SK-N-MC (cell line): ENCODE measurements around the gene ANTXRL.
"Not testable (repeated sequence)": the region's sequence is repeated elsewhere in the genome, so short reads cannot be mapped to it uniquely, and the experiment has no call there.

ENCODE experiments used
- EZH2 ChIP-seq: fragments of 200-600 bp; sonication (generic); IDR thresholded peaks from one replicate; pipeline ENCODE4 v1.6.1; 2017; ENCODE audit warnings: antibody characterized with exemption
- FOXP2 ChIP-seq: optimal IDR thresholded peaks from 2 replicates; pipeline ENCODE3; 2011; ENCODE audit warnings: mild to moderate bottlenecking, moderate library complexity; ENCODE audit not compliant: insufficient read depth; ENCODE audit errors: extremely low read length, control extremely low read depth
- POLR2AphosphoS5 ChIP-seq: IDR thresholded peaks from 2 replicates; pipeline ENCODE4 v1.6.1; 2012; ENCODE audit warnings: mild to moderate bottlenecking, low read depth, low read length, borderline replicate concordance

DNA sequence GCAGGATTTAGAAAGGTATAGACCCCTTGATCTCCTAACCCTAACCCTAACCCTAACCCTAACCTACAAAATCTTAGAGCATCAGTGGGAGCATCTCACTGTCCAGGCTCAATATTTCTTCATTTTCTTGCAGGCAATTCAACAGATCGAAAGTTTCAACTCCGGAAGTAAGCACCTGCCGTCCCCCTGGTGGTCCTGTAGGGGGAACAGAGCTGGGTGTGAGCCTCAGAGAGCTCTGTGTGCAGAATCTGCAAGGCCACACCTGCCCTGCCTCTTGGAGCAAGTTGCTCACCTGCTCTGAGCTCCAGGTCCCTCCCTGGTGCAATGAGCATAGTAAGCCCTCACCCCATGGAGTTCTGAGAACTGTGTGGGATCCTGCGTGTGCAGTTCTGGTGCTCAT lies 9.3 kb downstream of the ANTXRL start:
- not testable (repeated sequence) for TF ChIP-seq EZH2, FOXP2, POLR2AphosphoS5
